ENCODE data around the gene WDR93.

DNA sequence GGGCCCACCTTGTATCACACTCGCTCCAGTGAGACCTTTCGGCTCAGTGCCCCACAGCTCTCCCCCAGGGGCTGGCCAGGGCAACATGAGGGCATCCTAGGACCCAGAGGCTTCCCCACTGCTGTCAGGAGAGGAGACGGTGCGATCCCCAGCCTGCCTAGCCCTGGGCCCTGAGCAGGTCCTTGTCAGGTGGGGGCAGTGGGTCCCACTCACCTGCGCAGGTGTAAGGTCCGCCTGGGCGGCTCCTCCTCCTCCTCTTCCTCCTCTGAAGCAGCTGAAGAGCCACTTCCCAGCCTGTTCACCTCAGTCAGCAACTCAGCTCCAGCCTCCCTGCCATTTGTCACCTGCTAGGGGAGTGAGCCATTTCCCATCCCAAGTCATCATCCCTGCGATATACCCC, 44.9 kb upstream of the WDR93 start:
- no peak for TF ChIP-seq CTCF (IDR thresholded peaks at IDR 0.05; ENCODE audit: low read length)
- no peak for TF ChIP-seq EZH2 (optimal IDR thresholded peaks at IDR 0.05; ENCODE audit: low read depth, low read length)
- TF ChIP-seq EZH2phosphoT487 (IDR thresholded peaks at IDR 0.05; ENCODE audit: low read length): no peak

All from MM.1S (cell line).